Inflammatory macrophage (primary cell): Measurements from ENCODE around the gene ACAD10.
"Not testable (repeated sequence)": the region's sequence is repeated elsewhere in the genome, so short reads cannot be mapped to it uniquely, and the experiment has no call there.

Experiments used
- DNase-seq, 2 donors: peaks; one replicate each; pipeline ENCODE4 v3.0.0-alpha.2; 2020 to 2022

ACAD10 gene

DNA sequence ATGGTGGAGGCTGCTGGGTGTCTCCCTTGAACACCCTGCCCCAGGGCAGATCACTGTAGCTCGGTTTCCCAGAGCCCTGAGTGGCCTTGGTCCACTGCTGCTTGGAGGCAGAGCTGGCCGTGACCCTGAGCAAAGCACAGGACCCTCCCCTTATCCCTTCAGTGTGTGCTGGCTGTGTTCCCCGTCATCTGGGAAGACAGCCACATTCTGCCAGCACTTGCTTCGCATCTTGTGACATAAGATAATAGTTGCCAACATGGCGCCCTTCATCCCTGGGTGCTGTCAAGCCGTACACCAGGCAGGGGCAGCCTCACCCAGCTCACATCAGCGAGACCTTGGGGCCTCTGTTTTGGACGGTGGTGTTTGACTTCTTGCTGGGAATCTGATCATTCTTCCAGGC is 68.8 kb downstream of the ACAD10 start:
- no peak for DNase-seq

DNA sequence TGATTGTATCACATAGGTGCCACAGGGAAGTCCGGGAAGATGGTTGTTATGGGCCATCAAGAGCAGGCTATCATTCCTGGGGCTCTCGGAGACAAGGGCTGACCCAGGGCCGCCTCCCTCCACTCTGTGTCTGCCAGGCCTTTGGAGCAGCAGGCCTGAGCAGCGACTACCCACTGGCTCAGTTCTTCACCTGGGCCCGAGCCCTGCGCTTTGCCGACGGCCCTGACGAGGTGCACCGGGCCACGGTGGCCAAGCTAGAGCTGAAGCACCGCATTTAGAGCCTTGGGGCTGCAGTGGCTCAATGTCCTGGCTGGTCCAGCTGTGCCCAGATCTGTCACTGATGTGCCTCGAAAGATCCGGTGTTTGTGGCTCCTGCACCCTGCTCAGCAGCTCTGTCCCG is 70.3 kb downstream of the ACAD10 start:
- no peak for DNase-seq

- no peak for DNase-seq
Measured at GRCh38 chr12:111756681-111757080, 70.8 kb downstream of the ACAD10 start.

DNA sequence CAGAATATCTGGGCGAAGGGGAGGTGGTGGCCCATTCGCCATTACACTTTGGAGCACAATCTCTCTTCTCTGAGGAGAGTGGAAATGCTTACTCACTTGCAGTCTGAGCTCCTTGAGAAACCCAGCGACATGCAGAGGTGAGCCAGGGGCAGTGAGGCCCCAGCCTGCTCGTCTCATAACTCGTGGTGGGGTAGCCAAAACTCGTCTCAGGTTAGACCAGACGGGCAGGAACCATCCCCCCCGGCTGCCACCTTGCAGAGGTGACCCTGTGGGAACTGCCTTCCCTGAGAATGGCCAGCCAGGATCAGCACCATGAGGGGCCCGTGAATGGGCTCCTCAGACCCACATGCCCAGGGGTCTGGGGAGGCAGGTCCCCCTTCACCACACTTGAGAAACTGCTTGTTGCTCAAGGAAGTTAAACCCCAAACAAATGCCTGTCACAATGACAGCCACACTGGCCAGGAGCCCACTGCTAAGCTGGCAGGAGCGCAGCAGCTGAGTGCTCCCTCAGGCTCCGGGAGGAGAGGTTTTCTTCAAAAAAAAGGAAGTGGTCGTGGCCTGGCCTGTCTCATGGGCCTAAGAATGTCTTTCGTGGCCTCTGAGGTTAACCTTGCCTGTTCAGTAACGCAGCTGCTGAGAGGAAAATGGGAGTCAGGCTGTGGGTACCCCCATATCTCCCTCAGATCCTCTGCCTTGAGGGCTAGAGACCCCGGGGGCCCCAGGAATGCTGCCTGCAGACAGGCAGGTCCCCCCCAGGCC is 71.7 kb downstream of the ACAD10 start:
- DNase-seq = peak; percentile 67 to 72

DNA sequence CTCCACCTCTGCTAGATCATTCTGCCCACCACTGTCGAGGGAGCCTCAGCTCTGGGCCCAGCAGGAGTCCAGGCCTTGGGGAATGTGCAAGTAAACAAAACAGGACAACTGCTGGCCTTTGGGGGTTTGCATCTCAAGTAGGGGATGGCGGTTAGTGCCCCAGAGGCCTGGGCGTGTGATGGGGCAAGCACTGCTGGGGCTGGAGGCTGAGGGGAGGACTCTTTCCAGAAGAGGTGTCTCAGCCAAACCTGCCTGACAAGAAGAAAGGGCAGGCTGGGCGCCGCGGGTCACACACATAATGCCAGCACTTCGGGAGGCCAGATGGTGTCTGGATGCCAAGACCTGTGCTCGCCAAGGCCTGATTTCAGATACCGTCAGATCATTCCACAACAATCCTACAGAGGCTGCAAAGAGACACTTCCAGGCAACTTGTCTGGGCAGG is 72.3 kb downstream of the ACAD10 start:
- no peak for DNase-seq

DNA sequence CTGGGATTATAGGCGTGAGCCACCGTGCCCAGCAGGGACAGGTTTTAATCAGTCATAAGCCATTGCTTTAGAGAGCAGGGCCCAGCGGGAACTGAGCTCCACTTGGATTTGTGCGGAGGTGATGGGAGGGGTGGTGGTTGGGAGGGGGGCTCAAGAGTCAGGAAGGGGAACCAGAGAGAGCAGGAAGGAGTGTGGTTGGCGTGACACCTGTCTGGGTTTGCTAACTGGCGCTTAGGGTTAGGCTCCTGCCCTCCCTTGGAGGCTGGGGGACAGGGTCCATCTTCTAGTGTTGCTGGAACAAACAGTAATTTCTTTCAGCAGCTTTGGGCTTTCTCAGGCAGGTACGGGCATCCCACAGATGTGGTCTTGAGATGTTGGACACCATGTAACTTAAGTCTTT is 73.4 kb downstream of the ACAD10 start:
- DNase-seq = no peak

GRCh38 chr12:111759991-111760390 is 74.1 kb downstream of the ACAD10 start:
- no peak for DNase-seq

GRCh38 chr12:111761099-111761498 is 75.2 kb downstream of the ACAD10 start:
- DNase-seq = no peak

GRCh38 chr12:111761706-111762105 is 75.9 kb downstream of the ACAD10 start:
- DNase-seq = no peak

DNA sequence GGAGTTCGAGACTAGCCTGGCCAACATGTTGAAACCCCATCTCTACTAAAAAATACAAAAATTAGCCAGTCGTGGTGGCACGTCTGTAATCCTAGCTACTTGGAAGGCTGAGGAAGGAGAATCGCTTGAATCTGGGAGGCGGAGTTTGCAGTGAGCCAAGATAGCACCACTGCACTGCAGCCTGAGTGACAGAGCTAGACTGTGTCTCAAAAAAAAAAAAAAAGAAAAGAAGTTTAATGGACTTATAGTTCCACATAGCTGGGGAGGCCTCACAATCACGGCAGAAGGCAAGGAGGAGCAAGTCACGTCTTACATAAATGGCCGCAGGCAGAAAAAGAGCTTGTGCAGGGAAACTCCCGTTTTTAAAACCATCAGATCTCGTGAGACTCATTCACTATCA is 77.7 kb downstream of the ACAD10 start:
- DNase-seq = not testable (repeated sequence)

DNA sequence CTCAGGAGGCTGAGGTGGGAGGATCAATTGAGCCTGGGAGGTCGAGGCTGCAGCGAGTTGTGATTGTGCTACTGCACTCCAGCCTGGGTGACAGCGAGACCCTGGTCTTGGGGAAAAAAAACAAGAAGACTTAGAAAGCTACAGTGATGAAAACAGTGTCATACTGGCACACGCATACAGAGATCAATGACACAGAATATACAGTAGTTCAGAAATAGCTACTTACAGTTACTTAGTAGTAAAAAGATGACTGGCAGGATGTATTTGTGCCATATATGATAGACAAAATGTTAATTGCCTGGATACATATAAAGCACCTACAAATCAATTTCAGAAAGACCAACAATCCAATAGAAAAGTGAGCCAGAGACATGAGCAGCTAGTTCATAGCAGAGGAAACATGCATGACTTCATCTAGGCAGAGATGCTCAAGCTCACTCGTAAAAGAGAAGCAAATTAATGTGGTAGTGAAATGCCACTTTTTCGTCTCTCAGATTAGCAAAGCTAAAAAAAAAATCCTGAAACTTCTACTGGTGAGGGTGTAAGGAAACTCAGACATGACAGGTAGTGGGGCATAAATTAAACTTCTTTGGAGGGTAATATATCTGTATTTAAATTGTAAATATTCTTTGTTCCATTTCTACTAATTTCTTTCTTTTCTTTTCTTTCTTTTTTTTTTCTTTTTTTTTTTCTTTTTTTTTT is 78.4 kb downstream of the ACAD10 start:
- no peak for DNase-seq

DNA sequence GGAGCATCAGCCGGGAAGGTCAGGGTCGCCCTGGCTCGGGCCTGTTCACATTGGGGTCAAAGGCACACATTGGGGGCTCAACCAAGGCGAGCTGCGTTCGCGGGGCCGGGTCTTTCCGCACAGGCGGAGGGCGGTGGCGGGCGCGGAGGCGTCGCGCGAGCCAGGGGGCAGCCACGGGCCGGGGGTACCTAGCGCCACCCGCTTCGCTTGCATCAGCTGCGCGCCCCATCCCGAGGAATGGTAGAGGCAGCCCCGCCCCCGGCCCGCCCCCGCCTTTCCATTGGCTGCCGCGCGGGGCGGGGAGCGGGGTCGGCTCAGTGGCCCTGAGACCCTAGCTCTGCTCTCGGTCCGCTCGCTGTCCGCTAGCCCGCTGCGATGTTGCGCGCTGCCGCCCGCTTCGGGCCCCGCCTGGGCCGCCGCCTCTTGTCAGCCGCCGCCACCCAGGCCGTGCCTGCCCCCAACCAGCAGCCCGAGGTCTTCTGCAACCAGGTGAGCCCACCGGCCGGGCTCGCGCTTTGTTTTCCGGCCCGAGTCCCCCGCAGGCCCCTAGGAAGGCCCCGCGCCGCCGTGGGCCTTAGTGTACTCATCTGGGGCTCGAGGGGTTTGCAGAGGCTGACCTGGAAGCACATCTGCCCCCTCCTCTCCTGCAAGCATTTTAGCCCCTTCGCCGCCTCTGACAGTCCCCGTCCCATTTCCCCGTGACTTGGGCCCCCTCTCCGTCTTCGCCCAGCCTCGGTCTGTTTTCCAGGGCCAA is 80.9 kb downstream of the ACAD10 start, which contains the start of gene ALDH2:
Gene ALDH2 (plus strand): TSS at position 326 of the 754 bp plus-strand sequence. CDS start 50 bp downstream, at position 376.
- peak; percentile 49 to 52 for DNase-seq

- DNase-seq = no peak
Measured at GRCh38 chr12:111767362-111768158, 81.7 kb downstream of the ACAD10 start.

DNA sequence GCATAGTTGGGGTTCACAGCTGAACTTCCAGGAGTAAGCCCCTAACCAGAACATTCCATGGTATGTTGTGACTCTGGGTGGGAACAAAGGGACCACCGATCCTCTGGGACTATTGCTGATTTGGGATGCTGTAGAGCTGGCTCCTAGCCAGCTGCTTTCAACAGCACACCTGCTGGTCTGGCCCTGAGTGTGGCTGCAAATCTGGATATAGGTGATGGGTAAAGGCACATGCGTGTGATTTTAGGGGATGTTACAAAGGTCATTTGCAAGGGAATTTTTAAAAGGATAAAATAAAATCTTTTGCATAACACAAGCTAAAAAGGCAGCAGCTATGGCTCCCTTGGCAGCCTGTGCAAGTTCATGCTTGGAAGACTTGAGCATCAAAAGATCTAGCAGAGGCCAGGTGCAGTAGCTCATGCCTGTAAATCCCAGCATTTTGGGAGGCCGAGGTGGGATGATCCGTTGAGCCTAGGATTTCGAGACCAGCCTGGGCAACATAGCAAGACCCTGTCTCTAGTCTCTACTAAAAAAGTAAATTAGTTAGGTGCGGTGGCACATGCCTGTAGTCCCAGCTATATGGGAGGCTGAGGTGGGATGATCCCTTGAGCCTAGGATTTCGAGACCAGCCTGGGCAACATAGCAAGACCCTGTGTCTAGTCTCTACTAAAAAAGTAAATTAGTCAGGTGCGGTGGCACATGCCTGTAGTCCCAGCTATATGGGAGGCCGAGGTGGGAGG is 82.5 kb downstream of the ACAD10 start:
- no peak for DNase-seq

DNA sequence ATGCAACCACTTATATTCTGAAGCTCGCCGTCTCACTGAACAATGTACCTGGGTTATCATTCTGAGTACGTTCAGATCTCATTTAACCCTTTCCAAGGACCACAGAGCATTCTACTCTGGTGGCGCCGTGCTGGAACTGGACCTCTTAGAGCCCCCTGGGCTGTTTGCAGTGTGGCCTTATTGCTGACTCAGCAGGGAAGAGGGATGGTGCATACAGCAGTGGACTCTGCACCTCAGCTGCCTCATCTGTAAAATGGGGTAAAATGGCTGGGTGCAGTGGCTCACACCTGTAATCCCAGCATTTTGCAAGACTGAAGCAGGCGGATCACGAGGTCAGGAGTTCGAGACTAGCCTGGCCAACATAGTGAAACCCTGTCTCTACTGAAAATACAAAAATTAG is 83.7 kb downstream of the ACAD10 start:
- DNase-seq = no peak

DNA sequence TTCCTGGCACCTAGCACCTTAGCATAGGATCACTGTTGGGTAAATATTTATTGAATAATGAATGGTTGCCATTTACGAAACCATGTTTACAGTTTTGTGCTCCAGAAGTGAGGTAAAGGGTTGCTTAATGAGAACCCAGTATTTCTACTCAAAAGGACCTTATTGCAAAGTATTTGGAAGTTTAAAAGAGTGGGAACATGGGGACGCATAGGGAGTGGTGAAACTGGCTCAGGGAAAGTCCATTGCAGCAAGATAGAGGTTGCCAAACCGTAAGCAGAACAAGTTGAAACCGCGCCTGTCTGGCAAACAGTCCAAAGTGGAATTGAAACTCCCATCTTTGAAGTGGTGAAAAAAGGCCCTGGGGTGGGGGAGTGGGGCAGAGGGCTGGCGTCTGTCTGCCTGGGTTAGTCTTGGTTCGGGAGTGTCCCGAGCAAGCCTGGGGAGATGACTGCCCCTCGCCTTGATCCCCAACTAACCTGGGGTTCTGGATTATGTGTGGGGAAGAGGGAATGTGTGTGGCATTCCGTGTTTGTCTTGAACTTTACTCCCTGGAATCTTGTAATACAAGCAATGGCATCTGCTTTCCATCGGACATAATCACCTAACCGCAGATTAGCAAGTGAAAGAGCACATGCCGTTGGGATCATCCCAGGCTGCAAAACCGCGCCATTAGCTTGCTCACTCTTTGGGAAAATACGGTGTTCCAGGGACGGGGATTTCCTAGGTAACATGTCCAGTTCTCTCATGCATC is 88.1 kb downstream of the ACAD10 start:
- peak; percentile 94 to 96 for DNase-seq

GRCh38 chr12:111775205-111776193 is 89.6 kb downstream of the ACAD10 start:
- DNase-seq = peak; percentile 96 to 97

DNA sequence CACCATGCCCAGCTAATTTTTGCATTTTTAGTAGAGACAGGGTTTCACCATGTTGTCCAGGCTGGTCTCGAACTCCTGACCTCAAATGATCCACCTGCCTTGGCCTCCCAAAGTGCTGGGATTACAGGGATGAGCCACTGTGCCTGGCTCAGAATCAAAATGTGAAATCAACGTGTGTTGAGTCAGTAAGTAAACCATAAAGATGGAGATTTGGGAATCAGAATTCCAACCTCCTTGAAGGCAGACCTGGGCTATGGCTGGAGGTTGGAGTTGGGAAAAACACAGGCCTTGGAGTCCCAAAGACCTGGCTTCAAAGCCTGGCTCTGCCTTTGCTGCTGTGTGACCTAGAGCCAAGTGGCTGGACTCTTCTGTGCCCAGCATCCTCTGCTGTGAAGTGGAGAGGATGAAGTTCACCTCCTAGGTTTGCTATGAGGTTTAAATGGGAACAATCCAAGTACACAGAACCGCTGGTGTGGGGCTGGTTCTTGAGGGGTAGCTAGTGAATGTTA is 91.0 kb downstream of the ACAD10 start:
- DNase-seq = no peak

DNA sequence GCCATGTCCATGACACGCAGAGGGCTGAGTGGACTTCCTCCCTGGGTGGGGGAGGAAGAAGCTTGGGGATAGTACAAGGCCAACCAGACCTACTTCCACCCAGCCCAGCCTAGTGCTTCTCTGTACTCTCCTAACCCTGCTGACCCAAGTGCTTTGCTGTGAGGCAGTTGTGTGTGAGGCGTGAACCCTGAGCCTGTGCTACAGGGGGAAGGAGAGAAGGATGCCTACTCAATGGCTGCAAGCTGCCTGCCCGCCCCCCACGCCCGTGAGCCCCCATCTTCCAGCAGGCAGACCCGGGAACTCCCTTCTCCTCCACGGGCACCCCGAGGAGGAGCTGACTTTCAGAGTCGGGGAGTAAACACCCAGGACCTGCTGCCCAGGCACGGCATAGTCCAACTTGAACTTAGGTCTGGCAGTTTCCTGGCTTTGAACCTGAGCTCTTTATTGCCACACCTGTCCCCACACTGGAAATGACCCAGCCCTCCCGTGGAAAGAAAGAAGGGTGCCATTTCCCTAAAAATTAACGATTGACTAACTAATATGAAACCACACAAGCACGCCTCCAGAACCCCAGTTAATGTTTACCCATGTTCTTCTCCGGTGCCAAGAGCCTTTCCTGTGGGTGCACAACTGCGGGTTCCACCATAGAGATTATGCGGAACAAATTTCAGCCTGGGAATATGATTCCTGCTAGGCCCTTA is 91.6 kb downstream of the ACAD10 start:
- DNase-seq = peak; percentile 74 to 83
